GM12878 (cell line): ENCODE measurements around the gene SIKE1. TPM values are rescaled to one million over a fixed set of nuclear protein-coding genes. Genes with fewer than 3 reads are reported as not detected.

Source experiments
- ATAC-seq: fragments of 200-7000 bp; cut with Tn5 transposase; 3 replicates; pipeline ENCODE4 v1.9.1; 2020; ENCODE audit warnings: mild to moderate bottlenecking, moderate library complexity
- BruUV-seq: library from RNA; stranded (reverse); fragments of 400-500 nt; replicated peaks from 2 replicates; lab custom pipeline; 2021; lab: Mats Ljungman, UMichigan
- CTCF ChIA-PET: fragments of 300-600 bp; sonication (Branson Sonifier 250); formaldehyde crosslinking; extraction: SDS; loops from one replicate; lab custom pipeline; 2021; ENCODE audit warnings: inconsistent platforms; lab: Yijun Ruan, JAX
- POLR2A ChIA-PET: fragments of 350-600 bp; formaldehyde crosslinking; extraction: SDS; loops from one replicate; lab custom pipeline; 2021; ENCODE audit warnings: inconsistent platforms; lab: Charles Lee
- RAD21 ChIA-PET: fragments of 300-600 bp; sonication (Branson Sonifier 250); formaldehyde crosslinking; loops from one replicate; lab custom pipeline; 2023; ENCODE audit warnings: antibody characterized with exemption; ENCODE audit not compliant: unreplicated experiment; lab: Charles Lee
- SMC1A ChIA-PET: fragments of 300-600 bp; sonication (Branson Sonifier 250); formaldehyde crosslinking; loops from one replicate; lab custom pipeline; 2023; ENCODE audit not compliant: unreplicated experiment, uncharacterized antibody; lab: Charles Lee
- DNase-seq: peaks from one replicate; pipeline ENCODE4 v3.0.0-alpha.2; 2011; ENCODE audit warnings: low read depth, low spot score
- FAIRE-seq: peaks from 3 replicates; lab custom pipeline; 2011; peaks lifted over from hg19 to GRCh38; lab: Jason Lieb, UNC
- H2AFZ ChIP-seq: 2 replicates; pipeline ENCODE4 v1.6.0; 2011; ENCODE audit warnings: low read depth, low read length, control low read depth; ENCODE audit not compliant: control insufficient read depth
- H3K27ac ChIP-seq: 2 replicates; pipeline ENCODE4 v1.5.1; 2011; ENCODE audit warnings: control low read depth; ENCODE audit not compliant: control insufficient read depth, insufficient read depth
- H3K27me3 ChIP-seq, 2 experiments: replicated peaks in 1 of 2; 2 replicates each; pipeline versions ENCODE4 v1.6.0 to v1.6.1; 2011; ENCODE audit warnings: low read length in 1 of 2; ENCODE audit not compliant: control insufficient read depth in 2 of 2, insufficient read depth in 2 of 2
- H3K36me3 ChIP-seq, 2 experiments: 2 replicates each; pipeline ENCODE4 v1.5.1; 2011; ENCODE audit warnings: low read length in 1 of 2; ENCODE audit not compliant: control insufficient read depth in 2 of 2, insufficient read depth in 2 of 2
- H3K4me1 ChIP-seq: 2 replicates; pipeline ENCODE4 v1.6.1; 2011; ENCODE audit warnings: mild to moderate bottlenecking, low read length, moderate library complexity, mixed read lengths; ENCODE audit not compliant: control insufficient read depth, insufficient read depth
- H3K4me2 ChIP-seq: 2 replicates; pipeline ENCODE4 v1.6.0; 2011; ENCODE audit warnings: control low read depth; ENCODE audit not compliant: control insufficient read depth, insufficient read depth
- H3K4me3 ChIP-seq: fragments of 200-600 bp; sonication (generic); 2 replicates; pipeline ENCODE4 v1.5.1; 2016
- H3K79me2 ChIP-seq: 2 replicates; pipeline ENCODE4 v1.6.0; 2011; ENCODE audit warnings: low read length; ENCODE audit not compliant: control insufficient read depth, insufficient read depth
- H3K9ac ChIP-seq: 2 replicates; pipeline ENCODE4 v1.8.0; 2011; ENCODE audit warnings: low read length, control low read depth, mixed read lengths; ENCODE audit not compliant: control insufficient read depth, insufficient read depth
- H3K9me3 ChIP-seq: replicated peaks from 3 replicates; pipeline ENCODE4 v1.5.1; 2011; ENCODE audit warnings: mild to moderate bottlenecking, low read length; ENCODE audit not compliant: control insufficient read depth, insufficient read depth
- H4K20me1 ChIP-seq: 2 replicates; pipeline ENCODE4 v1.6.0; 2011; ENCODE audit not compliant: control insufficient read depth, insufficient read depth
- CHD1 ChIP-seq: IDR thresholded peaks from 2 replicates; pipeline ENCODE4 v1.6.1; 2012; ENCODE audit warnings: low read depth, low read length, improper control_type of control experiment
- HDAC2 ChIP-seq: fragments of 200-600 bp; sonication (generic); IDR thresholded peaks from 2 replicates; pipeline ENCODE4 v1.6.1; 2017
- JUND ChIP-seq: IDR thresholded peaks from 2 replicates; pipeline ENCODE4 v1.6.1; 2012; ENCODE audit warnings: low read depth, mild to moderate bottlenecking, low read length, improper control_type of control experiment, moderate library complexity
- KAT2A ChIP-seq: conservative IDR thresholded peaks from 2 replicates; pipeline ENCODE4 v1.6.1; 2011; ENCODE audit warnings: low read depth, low read length; ENCODE audit not compliant: control insufficient read depth
- LARP7 ChIP-seq: fragments of 450-650 bp; IDR thresholded peaks from 2 replicates; pipeline ENCODE4 v1.6.1; 2017; ENCODE audit warnings: mild to moderate bottlenecking
- POLR2AphosphoS5 ChIP-seq: IDR thresholded peaks from 2 replicates; pipeline ENCODE4 v1.6.1; 2011; ENCODE audit warnings: mild to moderate bottlenecking, low read length, inconsistent platforms
- TCF12 ChIP-seq: IDR thresholded peaks from 2 replicates; pipeline ENCODE4 v1.6.1; 2011; ENCODE audit warnings: low read depth, mild to moderate bottlenecking, low read length
- WGBS: methylation state at CpG from one replicate; pipeline ENCODE4 v1.1.6; 2016; ENCODE audit warnings: low lambda C conversion rate; ENCODE audit not compliant: insufficient replicate concordance, insufficient coverage; ENCODE audit errors: missing lambda C conversion rate; 5-methylcytosine and 5-hydroxymethylcytosine counted together
- in situ Hi-C: fragments of 300-500 bp; cut with MboI; formaldehyde crosslinking; loops from 9 replicates; pipeline ENCODE4 v1.14.3; 2018; ENCODE audit warnings: mixed read lengths
- intact Hi-C: fragments of 100-400 bp; cut with micrococcal nuclease; formaldehyde crosslinking; loops from one replicate; pipeline ENCODE4 v1.14.2; 2022; ENCODE audit not compliant: unreplicated experiment
- polyA plus RNA-seq, 11 experiments: library from polyadenylated mRNA; depleted of rRNA in 4 of 11; unstranded in 6 of 11; stranded (reverse) in 5 of 11; fragments of >200 nt; fragmentation: Nextera tagmentation in 4 of 11; fragmentation: Illumina TruSeq in 1 of 11; extraction: Ambion mirVana in 4 of 11; extraction: Trizol in 1 of 11; gene quantifications; 1 replicate in 1 of 11; 2 replicates in 10 of 11; pipeline versions ENCODE4 v1.2.1 to v1.2.3, GENCODE V29; 2011 to 2016; ENCODE audit warnings: inconsistent platforms in 2 of 11, missing spikeins in 2 of 11, low read depth in 1 of 11
- total RNA-seq, 4 experiments: library from RNA; depleted of rRNA in 3 of 4; stranded (reverse); fragments of >200 nt in 3 of 4; fragmentation: Illumina TruSeq in 1 of 4; extraction: Trizol in 1 of 4; gene quantifications; 2 replicates each; pipeline versions ENCODE4 v1.2.1 to v1.2.3, GENCODE V29; 2013 to 2021
- TF ChIP-seq, protein P1 (sequence below): IDR thresholded peaks from 2 replicates; pipeline ENCODE4 v1.6.1; 2012; ENCODE audit warnings: low read depth, low read length, improper control_type of control experiment
- TF ChIP-seq, protein P2 (sequence below): IDR thresholded peaks from 2 replicates; pipeline ENCODE4 v1.6.1; 2012; ENCODE audit warnings: low read depth, low read length, improper control_type of control experiment

Gene SIKE1
- total and polyA plus RNA-seq, 10 of the 15 experiments (the other 5 are each of a cell fraction or from before 2014, with no cell fraction given) = 10.4 to 67.0 (median 45.5) TPM

GRCh38 chr1:114746450-114747121, 33.9 kb downstream of the SIKE1 start:
- FAIRE-seq (no peak), DNase-seq (no peak)
- Histone ChIP-seq H3K36me3 (peaks cover 0 to 41% of the 10 kb centered on the region in 2 experiments), H3K4me3 (no peak overlapping the region)
- no TSS peak for BruUV-seq
- TF ChIP-seq, protein P1, sequence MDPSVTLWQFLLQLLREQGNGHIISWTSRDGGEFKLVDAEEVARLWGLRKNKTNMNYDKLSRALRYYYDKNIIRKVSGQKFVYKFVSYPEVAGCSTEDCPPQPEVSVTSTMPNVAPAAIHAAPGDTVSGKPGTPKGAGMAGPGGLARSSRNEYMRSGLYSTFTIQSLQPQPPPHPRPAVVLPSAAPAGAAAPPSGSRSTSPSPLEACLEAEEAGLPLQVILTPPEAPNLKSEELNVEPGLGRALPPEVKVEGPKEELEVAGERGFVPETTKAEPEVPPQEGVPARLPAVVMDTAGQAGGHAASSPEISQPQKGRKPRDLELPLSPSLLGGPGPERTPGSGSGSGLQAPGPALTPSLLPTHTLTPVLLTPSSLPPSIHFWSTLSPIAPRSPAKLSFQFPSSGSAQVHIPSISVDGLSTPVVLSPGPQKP = no peak
- TF ChIP-seq POLR2AphosphoS5 (peak; percentile 36; the same call in 1 of the 2 replicates), HDAC2 (no peak), CHD1 (no peak), TCF12 (no peak), JUND (no peak), LARP7 (no peak), KAT2A (no peak)
- TF ChIP-seq, protein P2, sequence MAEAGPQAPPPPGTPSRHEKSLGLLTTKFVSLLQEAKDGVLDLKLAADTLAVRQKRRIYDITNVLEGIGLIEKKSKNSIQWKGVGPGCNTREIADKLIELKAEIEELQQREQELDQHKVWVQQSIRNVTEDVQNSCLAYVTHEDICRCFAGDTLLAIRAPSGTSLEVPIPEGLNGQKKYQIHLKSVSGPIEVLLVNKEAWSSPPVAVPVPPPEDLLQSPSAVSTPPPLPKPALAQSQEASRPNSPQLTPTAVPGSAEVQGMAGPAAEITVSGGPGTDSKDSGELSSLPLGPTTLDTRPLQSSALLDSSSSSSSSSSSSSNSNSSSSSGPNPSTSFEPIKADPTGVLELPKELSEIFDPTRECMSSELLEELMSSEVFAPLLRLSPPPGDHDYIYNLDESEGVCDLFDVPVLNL = no peak
- TF ChIP-seq, all 136 proteins: peak for 1
- no peak overlapping the region for H3K27ac ChIP-seq
- no peak overlapping the region for H3K4me2 ChIP-seq
- RAD21 ChIA-PET = no interaction called here
- POLR2A ChIA-PET = interaction anchor here (1.6 kb wide), 1 partner anchor 31 kb away, joined by 4 read pairs; no protein-coding TSS in a partner anchor
- H3K9me3 ChIP-seq = no peaks in the 10 kb centered on the region
- H2AFZ ChIP-seq = no peak overlapping the region
- H4K20me1 ChIP-seq = peaks cover 4% of the 10 kb centered on the region; the same call in 1 of the 2 replicates
- intact Hi-C loops = no loop called here
- CTCF ChIA-PET = no interaction called here
- in situ Hi-C loops = loop anchor here (25.0 kb wide), 1 partner anchor 1784 kb away; the partner anchor contains the start of gene SLC16A1
- SMC1A ChIA-PET = interaction anchor here (0.6 to 1.2 kb wide), 4 partner anchors 10 to 40 kb away, joined by 3 read pairs; no protein-coding TSS in a partner anchor
- 8% methylated on average over 6 of the region's 6 CpGs for WGBS
- no peak overlapping the region for H3K9ac ChIP-seq
- H3K27me3 ChIP-seq = no peaks in the 10 kb centered on the region
- peaks cover 2% of the 10 kb centered on the region; the same call in 1 of the 2 replicates for H3K4me1 ChIP-seq
- ATAC-seq = peak; percentile 35
- peaks cover 96% of the 10 kb centered on the region for H3K79me2 ChIP-seq
